Stimulated activated CD4-positive, alpha-beta T cell treated with anti-CD3 and anti-CD28 coated beads, Interleukin-1b, Interleukin-23, amount 100 ng/mL, for 48 hours (primary cell): ENCODE measurements around the gene TSPAN4.

ENCODE experiments used
- DNase-seq: peaks from one replicate; pipeline ENCODE4 v3.0.0-alpha.2; 2020

The TSPAN4 gene

DNA sequence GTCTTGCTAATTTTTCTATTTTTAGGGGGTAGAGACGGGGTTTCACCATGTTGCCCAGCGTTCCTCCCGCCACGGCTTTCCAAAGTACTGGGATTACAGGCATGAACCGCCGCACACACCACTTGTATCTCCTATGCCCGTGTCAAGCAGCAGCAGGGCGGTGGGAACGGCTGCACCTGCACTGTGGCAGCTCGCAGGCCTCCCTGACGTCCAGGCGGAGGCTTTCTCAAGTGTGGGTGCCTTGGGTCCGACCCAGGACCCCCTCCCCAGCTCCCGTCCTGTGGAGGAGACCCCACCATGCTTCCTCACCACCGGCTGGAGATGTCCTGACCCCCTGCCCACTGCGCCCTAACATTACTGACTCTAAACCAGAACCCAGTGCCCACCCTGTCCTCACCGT, 25.7 kb downstream of the TSPAN4 start:
- no peak for DNase-seq

DNA sequence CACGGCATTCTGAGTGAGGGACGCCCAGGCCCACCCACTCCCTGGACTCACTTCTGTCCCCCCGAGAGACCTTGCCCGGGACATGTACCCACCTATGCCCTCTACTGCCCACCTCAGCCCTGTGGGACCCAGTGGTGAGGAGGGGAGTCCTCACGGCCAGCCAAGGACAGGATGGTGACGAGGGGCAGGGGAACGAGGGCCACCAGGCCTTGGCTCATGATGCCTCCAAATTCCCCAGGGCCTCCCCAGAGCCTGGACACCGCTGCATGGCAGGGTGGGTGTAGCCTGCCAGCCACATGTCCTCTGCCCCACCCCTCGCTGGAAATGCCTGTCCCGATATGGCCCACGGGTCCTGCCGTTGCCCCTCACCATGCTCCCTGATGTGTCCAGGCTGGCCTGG, 26.1 kb downstream of the TSPAN4 start:
- no peak for DNase-seq

DNA sequence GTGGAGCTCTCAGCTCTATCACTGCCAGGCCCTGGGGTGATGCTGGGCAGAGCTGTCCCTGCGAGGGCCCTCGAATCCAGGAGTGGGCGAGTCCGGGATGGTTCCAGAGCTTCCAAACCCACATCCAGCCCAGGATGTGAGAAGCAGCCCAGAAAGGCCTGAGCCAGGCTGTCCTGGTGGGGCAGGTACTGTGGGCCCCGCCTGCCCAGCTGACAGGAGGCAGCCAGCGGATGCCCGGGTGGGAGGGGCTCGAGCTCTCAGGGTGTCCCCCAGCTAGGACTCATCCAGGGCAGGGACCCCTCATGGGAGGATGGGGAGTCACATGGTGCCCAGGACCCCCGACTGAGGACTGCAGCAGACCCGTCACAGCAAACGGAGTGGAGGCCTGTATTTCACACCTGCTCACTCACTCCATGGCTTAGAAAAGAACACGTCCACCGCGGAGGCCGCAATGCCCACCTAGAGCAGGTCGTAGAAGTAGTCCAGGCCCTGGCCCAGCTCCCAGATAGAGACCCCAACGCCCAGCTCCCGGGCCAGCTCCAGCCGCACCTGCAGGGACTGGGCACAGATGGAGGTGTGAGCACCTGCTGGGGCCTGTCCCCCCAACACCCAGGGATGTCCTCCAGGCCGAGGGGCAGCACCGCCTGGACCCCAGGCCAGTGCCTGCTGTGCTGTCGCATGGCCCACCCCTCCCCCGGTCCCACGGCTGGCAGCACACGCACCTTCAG, 26.9 kb downstream of the TSPAN4 start:
- no peak for DNase-seq

DNA sequence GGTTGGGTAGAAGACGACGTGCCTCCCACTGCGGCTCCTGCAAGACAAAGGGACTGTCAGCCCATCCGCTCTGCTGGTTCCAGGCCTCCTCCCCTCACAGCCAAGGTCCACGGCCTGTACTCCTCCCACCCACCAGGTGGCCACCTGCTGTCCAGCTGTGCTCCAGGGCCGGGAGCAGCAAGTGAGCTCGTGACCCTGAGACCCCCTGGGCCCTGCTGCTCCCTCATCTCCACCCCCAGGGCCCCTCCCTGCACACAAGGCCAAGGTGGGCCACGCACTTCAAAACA, 27.4 kb downstream of the TSPAN4 start:
- no peak for DNase-seq

DNA sequence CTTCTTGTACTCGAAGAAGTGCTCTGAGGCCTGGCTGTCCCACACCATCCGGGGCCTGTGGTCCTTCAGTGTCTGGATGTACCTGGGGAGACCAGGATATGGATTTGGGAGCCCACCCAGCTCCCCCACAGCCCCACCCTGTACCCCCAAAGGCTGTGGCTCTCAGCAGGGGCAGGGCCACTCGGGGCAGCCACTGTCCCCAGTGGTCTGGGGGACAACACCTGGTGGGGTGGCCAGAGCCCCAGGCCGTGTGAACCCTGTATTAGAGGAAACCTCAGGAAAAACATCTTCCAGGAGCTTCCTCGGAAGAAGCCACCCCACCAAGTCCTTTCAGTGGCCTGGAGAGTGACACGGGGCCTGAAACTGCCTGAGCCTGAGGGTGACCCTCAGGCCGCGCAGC, 27.8 kb downstream of the TSPAN4 start:
- no peak for DNase-seq

DNA sequence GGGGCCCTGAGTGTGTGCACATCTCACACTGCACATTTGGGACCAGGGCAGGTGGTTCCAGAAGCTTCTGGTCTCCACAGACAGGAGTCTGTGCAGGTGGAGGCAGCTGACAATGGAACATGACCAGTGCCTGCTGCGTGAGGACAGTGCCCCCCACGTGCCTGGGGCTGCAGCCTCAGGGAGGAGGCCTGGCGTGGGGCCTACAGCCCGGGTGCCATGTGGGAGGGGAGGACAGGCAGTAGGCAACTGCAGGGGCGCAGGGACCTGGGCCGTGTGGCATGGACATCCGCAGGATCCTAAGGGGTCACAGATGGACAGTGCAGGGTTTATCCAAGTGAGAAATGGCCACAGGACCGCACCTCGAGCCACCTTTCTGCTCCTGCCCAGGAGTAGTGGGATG, 28.8 kb downstream of the TSPAN4 start:
- no peak for DNase-seq

DNA sequence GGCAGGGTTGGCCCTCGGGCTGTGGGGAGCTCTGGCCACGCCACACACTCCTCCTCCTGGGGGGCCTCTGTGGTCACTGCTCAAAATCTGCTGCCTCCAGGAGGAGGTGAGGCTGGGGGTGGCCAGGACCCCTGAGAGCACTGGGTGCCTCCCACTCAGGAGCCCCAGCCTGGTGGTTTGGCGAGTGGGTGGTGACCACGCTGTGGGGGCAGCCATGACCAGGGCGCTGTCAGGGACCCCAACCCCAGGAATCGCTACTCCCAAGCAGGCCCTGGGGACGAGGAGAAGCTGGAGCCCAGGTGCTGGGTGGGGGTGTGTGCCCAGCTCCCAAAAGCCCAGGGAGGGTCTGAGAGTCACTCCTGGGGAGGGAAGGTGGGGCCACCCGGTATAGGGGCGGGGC, 30.1 kb downstream of the TSPAN4 start:
- no peak for DNase-seq

DNA sequence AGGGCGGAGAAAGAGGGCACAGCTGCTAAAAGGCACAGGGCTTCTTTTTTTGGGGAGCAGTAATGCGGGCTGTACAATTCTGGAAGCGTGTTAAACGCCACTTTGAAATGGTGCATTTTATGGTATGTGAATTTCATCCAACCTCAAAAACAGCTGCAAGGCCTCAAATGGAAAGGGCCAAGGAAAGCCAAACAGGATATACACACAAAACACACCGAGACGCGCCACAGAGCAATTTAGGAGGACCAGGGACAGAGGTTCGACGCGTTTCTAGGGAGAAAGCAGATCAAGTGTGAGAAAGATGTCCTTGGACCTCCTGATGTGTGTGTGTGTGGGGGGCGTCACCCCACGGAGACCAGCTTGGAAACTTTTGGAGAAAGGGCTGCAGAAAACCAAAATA, 31.1 kb downstream of the TSPAN4 start:
- no peak for DNase-seq

DNA sequence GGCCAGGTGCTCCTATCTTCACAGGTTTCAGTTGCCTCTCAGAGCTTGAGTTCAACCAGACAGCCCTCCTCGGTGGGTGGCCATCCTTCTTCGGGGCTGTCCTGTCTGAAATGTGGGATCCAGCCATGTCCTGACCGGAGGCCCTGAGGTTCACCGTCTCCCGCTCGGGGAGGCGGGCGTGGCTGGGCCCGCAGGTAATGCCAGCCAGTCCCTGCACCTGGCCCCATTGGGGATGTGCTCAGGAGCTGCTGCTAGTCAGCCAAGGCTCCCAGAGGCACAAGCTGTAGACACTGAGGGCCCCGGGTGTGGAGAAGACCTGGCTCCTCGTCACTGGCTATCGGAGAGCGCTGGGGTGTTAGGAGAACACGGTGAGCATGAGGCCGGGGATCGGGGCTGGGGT, 32.6 kb downstream of the TSPAN4 start:
- no peak for DNase-seq

DNA sequence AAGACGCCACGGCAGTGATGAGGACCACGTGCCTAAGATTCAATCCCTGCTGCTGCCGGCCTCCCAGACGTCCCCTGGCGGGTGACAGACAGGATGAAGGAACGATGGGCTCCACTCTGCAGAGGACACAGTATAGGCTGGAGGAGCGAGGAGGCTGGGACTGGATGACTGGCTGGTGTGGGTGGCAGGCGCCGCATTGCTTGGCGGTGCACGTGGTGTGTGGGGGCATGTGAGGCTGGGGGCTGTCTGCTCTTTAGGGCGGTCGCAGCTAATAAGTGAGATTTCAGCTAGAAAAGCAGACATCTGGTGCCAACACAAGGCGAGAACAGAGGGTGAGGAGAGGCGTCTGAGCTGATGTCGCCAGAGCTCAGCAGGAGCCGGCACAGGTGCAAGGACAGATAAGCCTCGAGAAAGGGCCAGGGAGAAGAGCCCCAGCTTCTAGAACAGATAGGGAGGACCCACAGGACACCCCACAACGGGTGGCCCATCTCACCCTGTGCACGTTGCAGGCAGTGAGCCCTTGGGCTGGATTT, 33.2 kb downstream of the TSPAN4 start:
- no peak for DNase-seq

DNA sequence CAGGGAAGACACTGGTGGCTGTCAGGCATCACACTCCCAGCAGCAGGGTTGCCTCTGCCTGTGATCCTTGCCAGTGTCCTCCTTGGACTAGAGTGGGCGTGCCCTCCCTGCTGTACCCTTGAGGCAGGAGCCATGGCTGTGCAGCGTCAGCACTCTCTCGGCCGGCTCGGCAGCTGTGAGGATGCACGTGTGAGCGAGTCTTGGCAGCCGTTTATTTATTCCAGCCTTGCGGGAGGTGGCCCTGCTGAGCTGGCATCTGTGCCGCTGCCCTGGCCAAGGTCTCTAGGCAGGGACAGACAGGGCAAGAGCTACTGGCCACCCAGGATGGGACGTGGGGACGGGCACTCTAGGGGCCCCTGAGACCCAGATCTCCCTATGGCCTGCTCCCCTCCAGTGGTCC, 33.9 kb downstream of the TSPAN4 start:
- DNase-seq = no peak

DNA sequence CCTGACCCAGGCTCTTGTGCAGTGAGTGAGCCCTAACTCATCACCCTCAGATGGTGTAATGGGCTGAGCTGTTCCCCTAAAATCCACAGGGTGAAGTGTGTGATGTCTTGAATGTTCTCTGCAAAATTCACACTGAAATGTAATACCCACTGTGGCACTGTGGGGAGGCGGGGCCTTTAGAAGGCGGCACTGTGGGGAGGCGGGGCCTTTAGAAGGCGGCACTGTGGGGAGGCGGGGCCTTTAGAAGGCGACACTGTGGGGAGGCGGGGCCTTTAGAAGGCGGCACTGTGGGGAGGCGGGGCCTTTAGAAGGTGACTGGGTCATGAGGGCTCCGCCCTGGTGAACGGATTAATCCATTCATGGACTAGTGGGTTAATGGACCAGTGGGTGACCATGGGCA, 34.9 kb downstream of the TSPAN4 start:
- DNase-seq = peak; percentile 55

DNA sequence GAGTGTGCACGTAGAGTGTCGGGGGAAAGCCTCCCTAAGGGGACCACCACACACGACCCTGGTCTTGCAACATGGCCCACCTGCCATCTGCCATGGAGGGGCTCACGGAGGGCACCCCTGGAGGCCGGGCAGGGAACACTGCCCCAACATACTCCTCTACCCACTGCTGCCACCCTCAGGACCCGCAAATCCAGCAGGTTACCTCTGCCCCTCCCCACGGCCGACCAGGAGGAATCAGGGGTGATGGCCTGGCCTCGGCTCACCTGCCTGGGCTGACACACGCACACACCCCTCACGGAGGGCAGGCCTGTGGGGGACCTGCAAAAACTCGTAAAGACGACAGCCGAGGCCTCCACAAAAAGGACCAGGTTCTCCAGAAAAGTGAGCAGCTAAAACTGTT, 37.8 kb downstream of the TSPAN4 start:
- DNase-seq = no peak

DNA sequence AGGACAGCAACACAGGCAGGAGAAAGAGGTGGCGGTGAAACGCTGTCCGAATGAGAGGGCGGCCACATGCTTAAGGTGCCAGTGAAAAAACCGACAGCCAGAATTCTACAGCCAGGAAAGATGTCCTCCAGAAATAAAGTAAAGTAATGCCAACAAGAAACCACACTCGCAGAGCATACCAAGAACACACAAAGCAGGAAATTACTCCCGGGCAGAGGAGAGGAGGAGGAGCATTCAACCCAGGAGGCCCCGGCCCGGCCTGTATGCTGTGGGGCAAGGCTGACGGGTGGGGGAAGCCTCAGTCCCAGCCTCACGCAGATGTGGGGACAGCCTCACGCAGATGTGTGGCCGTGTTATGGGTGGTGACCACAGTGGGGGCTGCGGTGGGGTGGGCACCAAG, 39.9 kb downstream of the TSPAN4 start:
- DNase-seq = no peak

DNA sequence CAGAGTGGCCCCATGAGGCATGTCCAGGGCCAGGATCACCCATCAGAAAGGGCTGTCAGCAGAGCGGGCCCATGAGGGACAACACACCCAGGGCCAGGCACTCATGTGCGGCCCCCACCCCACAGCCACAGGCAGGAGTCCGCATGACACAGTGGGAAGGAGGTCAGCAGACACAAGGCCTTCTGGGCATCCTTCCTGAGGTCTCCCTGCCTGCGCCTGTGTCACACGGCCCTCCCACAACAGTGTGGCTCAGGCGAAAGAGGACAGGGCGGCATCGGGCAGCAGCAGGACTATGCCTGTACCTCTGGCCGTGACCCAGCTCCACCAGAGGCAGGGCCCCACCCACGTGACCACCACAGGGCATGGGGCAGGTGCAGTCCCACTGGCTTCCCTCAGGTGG, 40.9 kb downstream of the TSPAN4 start:
- DNase-seq = no peak

DNA sequence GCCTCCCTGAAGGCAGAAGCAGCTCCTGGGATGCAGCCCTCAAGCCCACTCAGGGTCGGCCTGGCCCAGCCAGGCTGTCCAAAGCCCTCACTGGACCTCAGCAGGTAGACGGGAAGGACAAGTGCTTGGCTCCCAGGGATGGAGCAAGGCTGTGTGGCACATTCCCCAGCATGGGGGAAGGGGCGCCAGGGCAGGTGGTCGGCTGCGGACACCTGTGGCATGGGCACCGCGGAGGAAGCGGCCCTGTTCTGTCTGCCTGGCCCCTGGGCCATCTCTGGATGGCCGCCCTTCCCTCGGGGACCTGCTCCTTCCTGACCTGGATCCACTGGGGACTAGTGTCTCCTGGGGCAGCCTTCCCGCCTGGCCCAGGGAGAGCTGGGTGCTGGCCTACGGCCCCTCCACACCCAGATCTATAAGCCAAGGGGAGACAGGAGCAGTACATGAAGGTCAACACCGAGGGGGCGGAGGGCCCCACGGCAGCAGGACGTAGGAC, 42.0 kb downstream of the TSPAN4 start:
- no peak for DNase-seq

DNA sequence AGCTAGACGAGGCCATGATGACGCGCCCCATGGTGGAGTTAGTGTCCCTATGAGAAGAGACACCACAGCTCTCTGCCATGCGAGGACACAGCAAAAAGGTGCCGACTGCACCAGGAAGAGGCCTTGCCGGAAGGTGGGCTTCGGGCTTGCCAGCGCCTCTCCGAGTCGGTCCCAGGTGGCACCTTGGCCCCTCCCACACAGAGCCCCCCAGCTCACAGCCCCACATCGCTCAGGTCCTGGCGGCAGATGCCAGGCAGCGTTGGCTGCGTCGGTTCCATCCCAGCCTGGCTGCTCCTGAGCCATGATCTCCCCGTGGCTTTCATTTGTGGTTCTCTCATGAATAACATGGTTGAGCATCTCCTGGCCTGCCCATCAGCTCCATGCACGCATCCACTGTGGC, 43.9 kb downstream of the TSPAN4 start:
- no peak for DNase-seq

DNA sequence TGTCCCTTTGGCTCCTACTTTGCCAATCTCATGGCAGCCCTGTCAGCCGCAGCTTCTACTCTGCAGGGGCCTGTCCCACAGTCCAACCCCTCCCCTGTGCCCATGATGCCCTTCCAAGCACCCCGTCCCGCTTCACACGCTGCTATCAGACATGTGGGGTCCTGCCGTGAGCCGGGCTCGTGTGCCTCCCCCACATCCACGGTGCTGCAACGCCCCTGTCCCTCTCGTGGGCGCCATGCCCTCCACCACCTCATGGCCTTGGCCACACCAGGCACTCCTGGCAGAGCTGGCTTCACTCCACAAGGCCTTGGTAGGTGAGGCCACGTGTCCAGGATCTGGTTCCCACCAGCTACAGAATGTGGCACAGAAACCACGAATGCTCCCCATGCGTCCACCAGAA, 44.9 kb downstream of the TSPAN4 start:
- no peak for DNase-seq

DNA sequence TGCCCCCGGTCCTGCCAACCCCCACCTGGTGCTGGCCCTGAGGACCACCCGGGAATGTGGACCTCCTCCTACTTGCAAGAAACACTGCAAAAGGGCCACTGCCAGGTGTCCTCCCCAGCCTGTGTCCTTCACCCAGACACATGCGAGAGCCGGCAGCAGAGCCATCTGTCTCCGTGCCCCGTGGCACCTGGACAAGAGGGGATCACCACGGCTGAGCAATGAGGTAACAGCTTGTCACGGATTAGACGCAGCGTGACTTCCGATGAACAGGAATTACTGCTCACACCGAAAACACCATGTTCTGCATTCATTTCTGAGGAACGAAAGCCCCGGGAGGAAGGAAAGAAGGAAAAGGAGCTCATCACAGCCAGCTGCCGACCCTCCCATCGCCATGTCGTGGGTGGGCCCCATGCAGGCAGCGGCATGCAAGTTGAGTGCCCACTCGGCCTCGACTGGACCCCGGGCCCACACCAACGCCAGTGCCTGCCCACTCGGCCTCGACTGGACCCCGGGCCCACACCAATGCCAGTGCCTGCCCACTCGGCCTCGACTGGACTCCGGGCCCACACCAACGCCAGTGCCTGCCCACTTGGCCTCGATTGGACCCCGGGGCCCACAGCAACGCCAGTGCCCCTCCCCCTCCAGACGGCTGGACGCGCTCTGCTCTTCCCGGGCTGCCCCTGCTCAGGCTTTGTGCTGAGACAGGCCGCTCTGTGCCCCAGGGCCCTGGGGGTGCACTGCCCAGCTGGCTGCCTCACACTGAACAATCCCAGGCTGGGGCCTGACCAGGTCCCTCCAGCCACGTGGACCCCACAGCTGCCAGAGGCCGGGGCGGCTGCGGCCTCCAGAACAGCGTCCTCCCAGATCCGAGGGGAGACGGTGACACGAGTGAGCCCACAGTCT, 45.9 kb downstream of the TSPAN4 start:
- no peak for DNase-seq

DNA sequence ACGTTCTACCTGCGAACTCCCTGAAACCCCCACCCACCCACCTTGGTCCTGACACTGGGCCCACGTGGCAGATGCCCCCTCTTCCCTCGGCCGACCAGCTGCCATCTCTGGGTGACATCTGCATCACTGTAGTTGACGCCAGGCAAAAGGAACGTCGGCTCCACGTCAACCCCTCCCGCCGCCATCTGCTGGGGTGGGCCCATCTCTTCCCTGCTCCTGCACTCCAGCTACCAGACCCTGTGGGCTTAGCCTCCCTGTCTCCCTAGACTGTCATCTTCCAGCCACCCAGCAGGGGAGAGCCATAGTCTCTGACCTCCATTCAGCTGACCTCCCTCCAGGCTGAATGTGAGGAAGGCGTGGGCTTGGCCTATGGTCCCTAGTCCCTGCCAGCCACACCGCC, 46.6 kb downstream of the TSPAN4 start:
- no peak for DNase-seq

DNA sequence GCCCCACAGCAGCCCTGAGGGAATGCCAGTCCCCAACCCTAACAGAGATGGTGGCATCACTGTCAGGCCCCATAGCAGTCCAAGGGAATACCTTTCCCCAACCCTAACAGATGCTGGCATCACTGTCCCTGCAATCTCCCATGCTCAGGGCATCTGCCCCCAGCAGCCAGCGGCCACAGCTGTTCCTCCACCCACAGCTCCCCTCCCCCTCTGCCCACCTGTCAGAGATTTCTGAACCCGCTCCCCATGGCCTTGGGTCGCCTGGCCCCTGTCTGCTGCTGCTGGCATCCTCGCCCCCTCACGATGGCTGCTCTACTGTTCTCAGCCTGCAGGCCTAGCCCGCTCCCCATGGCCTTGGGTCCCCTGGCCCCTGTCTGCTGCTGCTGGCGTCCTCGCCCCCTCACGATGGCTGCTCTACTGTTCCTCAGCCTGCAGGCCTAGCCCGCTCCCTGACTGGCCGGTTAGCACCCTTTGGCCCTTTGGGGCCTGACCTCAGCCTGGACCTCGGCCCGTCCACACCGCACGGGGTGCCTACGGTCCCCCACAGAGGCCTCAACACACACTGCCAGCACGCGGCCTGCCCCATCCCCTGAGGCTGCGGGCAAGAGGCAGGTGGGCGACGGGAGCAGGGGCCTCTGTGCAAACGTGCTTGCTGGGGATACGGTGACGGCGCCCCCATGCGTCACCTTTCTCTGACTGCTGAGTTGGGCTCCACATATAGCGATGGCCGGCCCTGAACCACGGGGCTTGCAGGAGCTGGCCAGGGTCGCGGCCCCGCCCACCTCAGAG, 47.2 kb downstream of the TSPAN4 start:
- no peak for DNase-seq

DNA sequence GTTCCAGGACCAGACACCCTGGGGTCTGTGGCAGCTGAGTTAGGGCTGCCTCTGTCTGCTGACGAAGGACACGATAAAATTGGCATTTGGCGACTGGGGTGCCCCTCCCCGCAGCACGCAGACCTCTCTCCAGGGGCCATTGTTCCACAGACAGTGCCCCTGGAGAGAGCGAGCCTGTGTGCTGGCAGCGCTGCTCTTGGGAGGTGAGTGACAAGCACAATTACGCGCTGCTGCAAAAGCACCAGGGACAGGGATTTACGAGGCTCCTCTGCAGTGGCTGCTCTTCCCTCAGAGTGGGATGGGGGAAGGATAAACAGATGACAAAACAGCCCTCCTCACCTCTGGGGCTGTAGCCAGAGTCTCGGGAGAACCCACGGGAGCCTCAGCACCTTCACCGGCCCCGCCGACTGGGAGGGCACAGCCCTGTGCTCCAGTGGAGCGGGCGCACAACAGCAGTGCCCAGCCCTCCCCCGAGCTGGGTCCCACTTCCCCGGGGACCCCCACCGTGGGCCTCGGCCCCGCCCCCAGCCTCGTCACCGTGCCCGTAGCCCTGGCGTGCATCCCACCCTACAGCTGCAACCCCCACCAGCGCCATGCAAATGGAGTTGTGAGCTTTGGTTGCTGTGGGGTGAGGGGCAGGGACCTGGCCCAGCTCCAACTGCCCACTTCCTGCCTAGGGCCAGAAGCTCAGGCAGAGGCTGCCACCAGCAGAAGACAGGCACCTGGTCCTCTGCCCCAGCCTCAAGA, 48.3 kb downstream of the TSPAN4 start:
- no peak for DNase-seq
